ENCODE results near the gene URI1.

Gene URI1

DNA sequence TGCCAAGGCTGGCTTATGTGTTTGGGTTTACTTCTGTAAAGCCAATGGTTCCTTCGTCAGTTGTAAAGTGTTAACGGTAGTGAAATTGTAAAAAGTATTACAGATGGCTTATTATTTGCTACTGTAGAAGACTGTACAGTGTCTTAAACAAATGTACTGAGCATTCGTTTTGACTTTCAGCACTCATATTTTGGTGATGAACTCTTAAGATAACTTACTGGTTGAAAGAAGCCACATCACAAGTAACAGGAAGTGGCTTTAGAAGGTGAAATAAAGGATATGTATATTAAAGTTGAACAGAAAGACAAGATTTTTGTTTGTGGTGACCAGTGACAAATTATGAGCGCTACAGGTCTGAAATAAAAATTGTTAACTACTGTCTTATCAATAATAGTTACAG is 64.2 kb downstream of the URI1 start:
- H3K27ac ChIP-seq (replicated peaks): no peak overlapping the region
- no peaks in the 10 kb centered on the region for H3K27me3 ChIP-seq (ENCODE audit: insufficient read depth, poor library complexity, severe bottlenecking)
- TF ChIP-seq REST (IDR thresholded peaks at IDR 0.05; ENCODE audit: insufficient replicate concordance, low read depth) (no peak), CTCF (IDR thresholded peaks at IDR 0.05; ENCODE audit: insufficient read depth, low read length) (no peak), GABPA (IDR thresholded peaks at IDR 0.05; ENCODE audit: low read depth) (no peak), SPI1 (IDR thresholded peaks at IDR 0.05; ENCODE audit: borderline replicate concordance, low read depth) (0 out of 2 replicates have a peak, but pooled peaks have one; percentile 19), POLR2AphosphoS5 (IDR thresholded peaks at IDR 0.05; ENCODE audit: low read depth) (no peak)
- no peak for DNase-seq (ENCODE audit: low read depth in 1 of 2, low spot score in 1 of 2)
- no peak overlapping the region for H3K4me3 ChIP-seq (replicated peaks; ENCODE audit: insufficient read depth, low read length)

- Histone ChIP-seq H3K27me3 (ENCODE audit: insufficient read depth, poor library complexity, severe bottlenecking) (no peaks in the 10 kb centered on the region), H3K27ac (replicated peaks) (no peak overlapping the region), H3K4me3 (replicated peaks; ENCODE audit: insufficient read depth, low read length) (no peak overlapping the region)
- TF ChIP-seq GABPA (IDR thresholded peaks at IDR 0.05; ENCODE audit: low read depth) (no peak), CTCF (IDR thresholded peaks at IDR 0.05; ENCODE audit: insufficient read depth, low read length) (no peak), POLR2AphosphoS5 (IDR thresholded peaks at IDR 0.05; ENCODE audit: low read depth) (no peak), SPI1 (IDR thresholded peaks at IDR 0.05; ENCODE audit: borderline replicate concordance, low read depth) (no peak), REST (IDR thresholded peaks at IDR 0.05; ENCODE audit: insufficient replicate concordance, low read depth) (no peak)
- DNase-seq (ENCODE audit: low read depth in 1 of 2, low spot score in 1 of 2): no peak
These were observed 66.1 kb downstream of the URI1 start for GRCh38 chr19:30008169-30008568.

GRCh38 chr19:30009013-30009412 is 67.0 kb downstream of the URI1 start:
- Histone ChIP-seq H3K27ac (replicated peaks) (no peak overlapping the region), H3K4me3 (replicated peaks; ENCODE audit: insufficient read depth, low read length) (no peak overlapping the region), H3K27me3 (ENCODE audit: insufficient read depth, poor library complexity, severe bottlenecking) (no peaks in the 10 kb centered on the region)
- no peak for DNase-seq (ENCODE audit: low read depth in 1 of 2, low spot score in 1 of 2)
- TF ChIP-seq SPI1 (IDR thresholded peaks at IDR 0.05; ENCODE audit: borderline replicate concordance, low read depth): no peak
- no peak for TF ChIP-seq REST (IDR thresholded peaks at IDR 0.05; ENCODE audit: insufficient replicate concordance, low read depth)
- TF ChIP-seq CTCF (IDR thresholded peaks at IDR 0.05; ENCODE audit: insufficient read depth, low read length): no peak
